HG03378 (cell line): ENCODE data around the gene DPH2.

ENCODE experiments used
- ATAC-seq: cut with Tn5 transposase; IDR thresholded peaks from one replicate; pipeline ENCODE4 v1.9.1; 2021; ENCODE audit warnings: mild to moderate bottlenecking, moderate library complexity; ENCODE audit not compliant: unreplicated experiment

The DPH2 gene

GRCh38 chr1:43965316-43965715, 4.5 kb upstream of the DPH2 start:
- no peak for ATAC-seq

GRCh38 chr1:43968348-43968948, 1.4 kb upstream of the DPH2 start:
- no peak for ATAC-seq

- ATAC-seq, result no peak
Measured at GRCh38 chr1:43969416-43969745, 429 bp upstream of the DPH2 start.

GRCh38 chr1:43970502-43970901, 692 bp downstream of the DPH2 start:
- no peak for ATAC-seq

GRCh38 chr1:43970911-43971310, 1.1 kb downstream of the DPH2 start:
- ATAC-seq, result no peak

GRCh38 chr1:43971336-43971980, 1.6 kb downstream of the DPH2 start:
- no peak for ATAC-seq

GRCh38 chr1:43973981-43974442, 4.2 kb downstream of the DPH2 start:
- no peak for ATAC-seq

- peak; percentile 60 for ATAC-seq
Measured at GRCh38 chr1:43974443-43975248, 4.8 kb downstream of the DPH2 start, which contains the start of gene ATP6V0B. Gene ATP6V0B, plus strand, starts transcription at chr1:43974960. Its CDS starts 81 bp downstream, at chr1:43975041.

- no peak for ATAC-seq
Measured at GRCh38 chr1:43975249-43975961, 5.6 kb downstream of the DPH2 start.

GRCh38 chr1:43976045-43976444, 6.2 kb downstream of the DPH2 start:
- ATAC-seq, result no peak

- no peak for ATAC-seq
Measured at GRCh38 chr1:43976890-43977289, 7.1 kb downstream of the DPH2 start.

GRCh38 chr1:43977376-43978263, 7.8 kb downstream of the DPH2 start:
- no peak for ATAC-seq

GRCh38 chr1:43978264-43978550, 8.4 kb downstream of the DPH2 start:
- no peak for ATAC-seq

GRCh38 chr1:43978551-43979260, 8.9 kb downstream of the DPH2 start, which contains the start of gene B4GALT2:
Gene B4GALT2, plus strand, starts transcription at chr1:43979210. Its CDS starts 1,951 bp downstream, at chr1:43981161.
- no peak for ATAC-seq

GRCh38 chr1:43979261-43979527, 9.4 kb downstream of the DPH2 start:
- no peak for ATAC-seq

- no peak for ATAC-seq
Measured at GRCh38 chr1:43979528-43980254, 9.9 kb downstream of the DPH2 start.

- ATAC-seq, result no peak
Measured at GRCh38 chr1:43980255-43981134, 10.7 kb downstream of the DPH2 start.

- no peak for ATAC-seq
Measured at GRCh38 chr1:43981135-43981491, 11.3 kb downstream of the DPH2 start.

- no peak for ATAC-seq
Measured at GRCh38 chr1:43981636-43982035, 11.8 kb downstream of the DPH2 start.
